Esophagus squamous epithelium (tissue), 4 donors: ENCODE data around the gene ESRRB.

Experiments used
- POLR2A ChIP-seq, 4 donors: fragments of 450-650 bp; IDR thresholded peaks; one replicate each; pipeline ENCODE4 v1.6.1; 2017; ENCODE audit warnings: antibody characterized with exemption in 4 of 4, mild to moderate bottlenecking in 4 of 4, moderate library complexity in 3 of 4
- TF ChIP-seq, protein P1 (sequence below), 6 experiments: fragments of 450-650 bp in 4 of 6; fragments of 200-600 bp in 2 of 6; sonication (generic) in 2 of 6; IDR thresholded peaks; one replicate each; pipeline ENCODE4 v1.5.1; 2016 to 2019; ENCODE audit warnings: antibody characterized with exemption in 6 of 6, mild to moderate bottlenecking in 4 of 6, moderate library complexity in 4 of 6

DNA sequence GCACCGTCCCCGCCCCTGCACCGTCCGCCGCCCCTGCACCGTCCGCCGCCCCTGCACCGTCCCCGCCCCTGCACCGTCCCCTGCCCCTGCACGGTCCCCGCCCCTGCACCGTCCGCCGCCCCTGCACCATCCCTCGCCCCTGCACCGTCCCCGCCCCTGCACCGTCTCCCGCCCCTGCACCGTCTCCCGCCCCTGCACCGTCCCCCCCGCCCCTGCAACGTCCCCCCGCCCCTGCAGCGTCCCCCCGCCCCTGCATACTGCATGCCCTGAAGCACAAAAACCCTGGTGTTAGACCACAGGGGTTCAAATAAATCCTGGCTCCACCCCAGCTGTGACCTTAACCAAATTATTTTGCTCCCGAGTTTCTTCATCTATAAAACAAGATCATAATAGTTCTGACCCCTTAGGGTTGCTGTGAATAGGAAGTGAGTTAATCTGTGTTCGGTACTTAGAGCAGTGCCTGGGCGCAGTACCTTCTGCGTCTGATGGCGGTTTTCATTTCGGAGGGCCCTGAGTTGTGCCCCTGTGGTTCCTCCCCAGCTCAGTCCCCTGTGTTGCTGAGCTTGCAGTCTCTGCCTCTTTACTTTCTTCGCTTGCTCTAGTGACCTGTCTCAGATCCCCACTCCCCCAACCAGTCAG lies 38.1 kb downstream of the ESRRB start:
- TF ChIP-seq, protein P1, sequence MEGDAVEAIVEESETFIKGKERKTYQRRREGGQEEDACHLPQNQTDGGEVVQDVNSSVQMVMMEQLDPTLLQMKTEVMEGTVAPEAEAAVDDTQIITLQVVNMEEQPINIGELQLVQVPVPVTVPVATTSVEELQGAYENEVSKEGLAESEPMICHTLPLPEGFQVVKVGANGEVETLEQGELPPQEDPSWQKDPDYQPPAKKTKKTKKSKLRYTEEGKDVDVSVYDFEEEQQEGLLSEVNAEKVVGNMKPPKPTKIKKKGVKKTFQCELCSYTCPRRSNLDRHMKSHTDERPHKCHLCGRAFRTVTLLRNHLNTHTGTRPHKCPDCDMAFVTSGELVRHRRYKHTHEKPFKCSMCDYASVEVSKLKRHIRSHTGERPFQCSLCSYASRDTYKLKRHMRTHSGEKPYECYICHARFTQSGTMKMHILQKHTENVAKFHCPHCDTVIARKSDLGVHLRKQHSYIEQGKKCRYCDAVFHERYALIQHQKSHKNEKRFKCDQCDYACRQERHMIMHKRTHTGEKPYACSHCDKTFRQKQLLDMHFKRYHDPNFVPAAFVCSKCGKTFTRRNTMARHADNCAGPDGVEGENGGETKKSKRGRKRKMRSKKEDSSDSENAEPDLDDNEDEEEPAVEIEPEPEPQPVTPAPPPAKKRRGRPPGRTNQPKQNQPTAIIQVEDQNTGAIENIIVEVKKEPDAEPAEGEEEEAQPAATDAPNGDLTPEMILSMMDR (IDR thresholded peaks at IDR 0.05), result no peak
- TF ChIP-seq POLR2A (IDR thresholded peaks at IDR 0.05), result no peak
